C4-2B (cell line): ENCODE data around the gene CREB3.

Experiments
- CTCF ChIP-seq: fragments of 450-650 bp; conservative IDR thresholded peaks from 2 replicates; pipeline ENCODE4 v1.5.1; 2017; ENCODE audit warnings: mild to moderate bottlenecking
- ZFX ChIP-seq: fragments of 450-650 bp; IDR thresholded peaks from 2 replicates; pipeline ENCODE4 v1.6.1; 2017

GRCh38 chr9:35687306-35687705 lies 45.2 kb upstream of the CREB3 start:
- TF ChIP-seq CTCF (no peak), ZFX (no peak)
